DMS79 (cell line): ENCODE data around the gene ZNF783.
A peak's percentile ranks its signal among the peaks of the same experiment; 100 is the strongest.
"Not testable (repeated sequence)": the region's sequence is repeated elsewhere in the genome, so short reads cannot be mapped to it uniquely, and the experiment has no call there.

Experiments
- DNase-seq: peaks from one replicate; lab custom pipeline; 2025; lab: John Stamatoyannopoulos, UW

Gene ZNF783

DNA sequence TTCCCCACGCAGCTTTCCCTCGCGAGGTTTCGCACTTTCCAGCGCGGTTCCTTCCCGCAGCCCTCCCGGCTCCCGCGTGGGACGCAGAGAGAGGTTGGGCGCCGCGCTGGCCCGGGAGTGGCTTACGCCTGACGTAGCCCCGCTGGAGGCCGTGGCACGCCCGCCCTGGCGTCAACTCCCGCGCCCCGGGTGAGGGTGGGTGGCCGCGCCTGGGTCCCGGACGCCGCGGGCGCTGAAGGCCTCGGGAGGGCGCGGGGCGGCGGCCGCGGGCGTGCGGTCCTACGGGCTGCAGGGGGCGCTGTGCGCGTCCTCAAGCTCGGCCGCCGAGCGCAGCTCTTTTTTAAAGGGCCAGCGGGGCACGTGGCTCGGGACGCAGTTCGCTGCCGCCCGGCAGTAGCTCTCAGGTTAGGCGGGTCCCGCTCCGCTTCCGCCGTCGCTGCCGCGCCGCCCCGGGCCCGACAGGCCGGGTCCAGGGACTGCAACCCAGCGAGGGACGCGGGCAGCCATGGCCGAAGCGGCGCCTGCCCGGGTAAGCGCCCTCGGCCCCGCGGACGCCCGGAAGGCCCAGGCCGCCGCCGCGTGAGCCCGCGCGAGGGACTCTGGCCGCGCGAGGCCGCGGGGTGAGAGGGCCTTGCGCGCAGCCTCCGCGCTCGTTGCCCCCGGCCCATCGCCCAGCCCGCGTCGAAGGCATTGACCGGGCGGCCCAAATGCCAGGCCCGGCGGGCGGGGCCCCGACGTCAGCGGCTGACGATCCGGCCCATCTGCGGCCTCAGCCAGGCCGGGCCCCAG lies at the start of gene ZNF783:
Gene ZNF783 (plus strand): TSS at position 368 of the 789 bp plus-strand sequence. CDS start 138 bp downstream, at position 506.
- DNase-seq = peak; percentile 37

DNA sequence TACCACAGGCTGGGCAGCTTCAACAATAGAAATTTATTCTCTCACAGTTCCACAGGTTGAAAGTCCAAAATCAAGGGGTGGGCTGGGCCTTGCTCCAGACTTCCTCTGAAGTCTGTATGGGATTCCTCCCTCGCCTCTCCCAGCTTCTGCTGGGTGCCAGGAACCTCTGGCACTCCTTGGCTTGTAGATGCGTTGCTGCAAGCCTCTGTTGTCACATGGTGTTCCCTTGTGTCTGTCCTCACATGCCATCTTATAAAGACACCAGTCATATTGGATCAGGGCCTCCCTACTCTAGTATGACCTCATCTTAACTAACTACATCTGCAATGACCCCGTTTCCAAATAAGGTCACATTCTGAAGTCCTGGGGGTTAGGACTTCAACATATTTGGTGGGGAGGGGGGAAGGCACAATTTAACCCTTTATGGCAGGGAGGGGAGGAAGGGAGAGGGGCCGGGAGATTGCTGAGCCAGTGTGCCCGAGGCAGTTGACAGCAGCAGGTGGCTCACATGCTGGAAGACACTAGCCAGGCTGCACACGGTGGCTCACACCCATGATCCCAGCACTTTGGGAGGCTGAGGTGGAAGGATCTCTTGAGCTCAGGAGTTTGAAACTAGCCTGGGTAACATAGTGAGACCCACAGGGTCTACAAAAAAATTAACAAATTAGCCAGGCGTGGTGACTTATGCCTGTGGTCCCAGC lies 47.8 kb upstream of the ZNF783 start:
- no peak for DNase-seq

GRCh38 chr7:149216402-149216801 lies 45.6 kb upstream of the ZNF783 start:
- no peak for DNase-seq

DNA sequence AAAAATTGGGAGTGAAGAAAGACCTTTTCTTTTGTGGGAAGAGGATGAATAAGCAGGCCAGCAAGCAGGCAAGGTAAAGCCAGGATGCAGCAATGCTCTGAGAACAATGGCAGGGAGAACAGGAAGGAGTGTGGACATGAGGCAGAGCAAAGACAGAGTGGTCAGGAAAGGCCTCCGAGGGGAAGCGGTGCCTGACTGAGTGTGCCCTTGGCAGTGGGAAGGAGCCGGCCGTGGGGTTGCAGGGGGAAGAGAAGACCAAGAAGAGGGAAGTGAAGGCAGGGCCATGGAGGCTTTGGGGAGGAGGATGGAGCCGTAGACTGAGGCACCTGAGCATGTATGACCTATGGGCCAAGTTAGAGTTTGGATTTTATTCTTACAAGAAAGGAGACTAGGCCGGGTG lies 44.4 kb upstream of the ZNF783 start:
- DNase-seq = no peak

DNA sequence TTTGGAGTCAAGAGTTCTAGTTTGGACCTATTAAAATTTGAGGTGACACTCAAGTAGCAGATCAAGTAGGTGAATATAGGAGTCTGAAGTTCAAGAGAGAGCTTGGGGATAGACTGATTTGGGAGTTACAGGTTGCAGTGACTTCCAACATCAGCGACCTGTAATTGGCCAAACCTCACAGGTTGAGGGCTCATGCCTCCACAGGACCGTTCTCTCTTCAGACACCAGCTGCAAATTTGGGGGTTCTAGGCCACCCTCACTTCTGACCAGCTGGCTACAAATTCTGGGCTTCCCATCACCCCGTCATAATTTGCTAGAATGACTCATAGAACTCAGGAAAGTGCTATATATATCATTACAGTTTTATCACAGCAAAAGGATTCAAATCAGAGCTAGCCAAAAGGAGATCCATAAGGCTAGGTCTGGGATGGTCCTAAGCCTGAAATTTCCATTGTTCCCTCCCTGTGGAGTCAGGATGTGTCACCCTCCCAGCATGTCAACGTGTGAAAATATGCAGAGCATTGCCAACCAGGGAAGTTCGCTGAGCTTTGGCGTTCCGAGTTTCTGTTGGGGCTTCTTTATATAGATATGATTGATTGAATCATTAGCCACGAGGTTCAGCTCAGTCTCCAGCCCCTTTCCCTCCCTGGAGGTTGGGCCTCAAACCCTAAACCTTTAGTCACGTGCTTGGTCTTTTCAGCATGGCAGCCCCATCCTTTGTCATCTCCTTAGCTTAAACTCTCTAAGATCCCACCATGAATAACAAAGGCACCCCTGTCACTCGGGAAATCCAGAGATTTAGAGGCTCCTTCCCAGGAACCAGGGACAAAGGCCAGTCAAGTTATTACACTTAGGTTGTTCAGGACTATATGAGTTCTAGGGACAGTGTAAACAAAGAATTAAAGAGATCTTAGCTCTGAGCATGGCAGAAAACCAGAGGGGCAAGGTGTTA lies 43.3 kb upstream of the ZNF783 start:
- DNase-seq = no peak

DNA sequence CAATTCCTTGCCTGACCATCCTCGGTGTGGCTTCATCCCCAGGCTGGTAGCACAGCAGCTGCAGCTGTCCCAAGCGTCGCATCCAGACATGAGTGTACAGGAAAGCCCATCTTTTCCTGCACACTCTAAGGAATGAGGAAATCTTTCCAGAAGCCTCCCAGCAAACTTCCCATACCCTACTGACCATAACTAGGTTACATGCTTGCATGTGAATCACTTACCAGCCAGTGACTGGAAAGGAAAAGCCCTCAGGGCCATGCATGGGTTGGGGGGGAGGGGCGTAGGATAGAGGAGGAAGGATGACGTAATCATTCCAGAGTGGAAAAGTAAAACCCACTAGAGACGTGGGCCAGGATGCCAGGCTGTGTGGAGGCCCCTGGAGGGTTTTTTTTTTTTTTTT lies 41.5 kb upstream of the ZNF783 start:
- DNase-seq = no peak

GRCh38 chr7:149223176-149223575 lies 38.8 kb upstream of the ZNF783 start:
- DNase-seq = no peak

- DNase-seq = no peak
Measured at GRCh38 chr7:149223761-149224160, 38.2 kb upstream of the ZNF783 start.

DNA sequence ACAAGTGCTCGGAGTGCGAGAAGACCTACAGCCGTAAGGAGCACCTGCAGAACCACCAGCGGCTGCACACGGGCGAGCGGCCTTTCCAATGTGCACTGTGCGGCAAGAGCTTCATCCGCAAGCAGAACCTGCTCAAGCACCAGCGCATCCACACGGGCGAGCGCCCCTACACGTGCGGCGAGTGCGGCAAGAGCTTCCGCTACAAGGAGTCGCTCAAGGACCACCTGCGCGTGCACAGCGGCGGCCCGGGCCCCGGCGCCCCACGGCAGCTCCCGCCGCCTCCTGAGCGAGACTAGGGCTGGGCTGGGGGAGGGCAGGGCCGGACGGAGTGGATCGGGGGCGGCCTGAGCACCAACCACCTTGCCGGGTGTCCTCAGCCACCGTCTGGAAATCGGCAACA lies 37.6 kb upstream of the ZNF783 start:
- no peak for DNase-seq

DNA sequence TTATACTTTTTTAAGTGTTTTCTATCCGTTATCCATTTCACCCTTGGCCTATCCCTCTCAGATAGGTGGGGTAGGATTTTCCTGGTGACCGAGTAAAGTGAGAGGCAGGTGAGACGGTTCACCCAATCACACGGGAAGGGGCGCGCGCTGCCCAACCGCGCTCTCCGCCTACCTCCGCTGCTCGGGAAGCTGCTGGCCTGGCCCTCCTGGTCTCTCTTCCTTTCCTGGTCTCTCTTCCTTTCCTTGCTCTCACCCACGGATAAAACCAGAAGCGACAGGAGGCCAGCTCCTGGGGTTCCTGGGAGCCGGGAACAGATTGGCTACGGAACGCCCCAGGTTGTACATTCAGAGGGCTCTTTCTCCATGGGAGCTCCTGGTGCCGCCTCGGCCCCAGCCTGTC lies 36.9 kb upstream of the ZNF783 start:
- no peak for DNase-seq

GRCh38 chr7:149225656-149226055 lies 36.3 kb upstream of the ZNF783 start:
- no peak for DNase-seq

GRCh38 chr7:149226366-149226765 lies 35.6 kb upstream of the ZNF783 start:
- not testable (repeated sequence) for DNase-seq

DNA sequence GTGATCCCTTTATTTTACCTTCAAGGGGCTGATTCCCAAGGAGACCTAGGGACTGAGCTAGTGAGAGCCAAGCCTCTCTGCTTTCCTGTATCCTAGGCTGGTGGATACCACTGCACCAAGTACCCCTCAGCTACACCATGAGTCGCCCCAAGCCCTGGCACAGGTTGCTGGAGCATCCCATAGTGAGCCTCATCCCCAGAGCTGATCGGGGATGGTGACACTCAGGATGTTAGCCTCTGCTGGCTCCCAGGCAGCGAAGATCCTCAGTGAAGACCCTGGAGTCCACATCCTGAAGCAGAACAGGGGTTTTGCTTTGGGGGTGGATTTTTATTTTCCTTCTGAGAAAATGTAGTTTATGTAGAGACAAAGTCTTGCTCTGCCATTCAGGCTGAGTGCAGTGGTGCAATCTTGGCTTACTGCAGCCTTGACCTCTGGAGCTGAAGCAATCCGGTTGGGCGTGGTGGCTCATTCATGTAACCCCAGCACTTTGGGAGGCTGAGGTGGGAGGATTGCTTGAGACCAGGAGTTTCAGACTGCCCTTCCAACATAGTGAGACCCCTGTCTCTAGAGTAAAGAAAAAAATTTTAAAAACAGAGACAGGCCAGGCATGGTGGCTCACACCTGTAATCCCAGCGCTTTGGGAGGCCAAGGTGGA lies 35.0 kb upstream of the ZNF783 start:
- no peak for DNase-seq

DNA sequence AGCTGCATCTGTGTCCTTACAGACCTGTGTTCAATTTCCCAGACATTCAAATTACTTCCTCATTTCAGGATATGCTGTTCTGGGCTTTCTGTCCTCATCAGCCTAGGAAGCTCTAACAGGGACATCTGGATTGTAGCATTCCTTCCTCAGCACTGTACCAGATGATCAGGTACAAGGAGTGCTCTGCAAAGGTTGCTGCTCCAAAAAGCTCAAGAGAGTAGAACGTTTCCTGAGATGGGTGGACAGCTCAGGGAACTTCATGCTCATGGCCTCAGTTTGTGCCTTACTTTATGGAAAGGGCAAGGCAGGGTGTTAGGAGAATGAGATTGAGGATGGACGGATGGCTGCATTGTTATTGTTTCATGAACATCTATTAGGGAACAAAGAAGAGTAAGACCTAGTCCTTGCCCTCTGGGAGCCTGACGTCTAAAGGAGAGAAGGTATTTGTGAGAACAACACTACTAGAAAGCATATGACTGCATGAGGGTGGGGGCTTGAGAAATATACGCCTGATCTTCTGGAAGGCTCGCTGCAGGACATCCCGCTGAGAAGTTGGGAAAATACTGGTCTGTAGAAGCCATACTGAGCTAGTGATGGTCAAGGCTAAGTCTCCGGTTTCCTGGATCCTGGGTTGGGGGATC lies 33.0 kb upstream of the ZNF783 start:
- DNase-seq = no peak

- no peak for DNase-seq
Measured at GRCh38 chr7:149229526-149229925, 32.5 kb upstream of the ZNF783 start.

- DNase-seq = no peak
Measured at GRCh38 chr7:149232362-149232761, 29.6 kb upstream of the ZNF783 start.

- not testable (repeated sequence) for DNase-seq
Measured at GRCh38 chr7:149233655-149234204, 28.3 kb upstream of the ZNF783 start.

GRCh38 chr7:149237502-149237901 lies 24.5 kb upstream of the ZNF783 start:
- no peak for DNase-seq

GRCh38 chr7:149238051-149238450 lies 23.9 kb upstream of the ZNF783 start:
- no peak for DNase-seq

- peak; percentile 76 for DNase-seq
Measured at GRCh38 chr7:149239345-149240143, 22.5 kb upstream of the ZNF783 start, which contains the start of gene ZNF212. TSS of gene ZNF212 (plus strand) at chr7:149239651. CDS start at chr7:149239779, 128 bp downstream.
